ENCODE data around the gene TXN.
"Not testable (repeated sequence)": the region's sequence is repeated elsewhere in the genome, so short reads cannot be mapped to it uniquely, and the experiment has no call there.

The TXN gene

GRCh38 chr9:110213413-110214044 is 42.8 kb downstream of the TXN start:
- DNase-seq (ENCODE audit: low read depth, low spot score): no peak

DNA sequence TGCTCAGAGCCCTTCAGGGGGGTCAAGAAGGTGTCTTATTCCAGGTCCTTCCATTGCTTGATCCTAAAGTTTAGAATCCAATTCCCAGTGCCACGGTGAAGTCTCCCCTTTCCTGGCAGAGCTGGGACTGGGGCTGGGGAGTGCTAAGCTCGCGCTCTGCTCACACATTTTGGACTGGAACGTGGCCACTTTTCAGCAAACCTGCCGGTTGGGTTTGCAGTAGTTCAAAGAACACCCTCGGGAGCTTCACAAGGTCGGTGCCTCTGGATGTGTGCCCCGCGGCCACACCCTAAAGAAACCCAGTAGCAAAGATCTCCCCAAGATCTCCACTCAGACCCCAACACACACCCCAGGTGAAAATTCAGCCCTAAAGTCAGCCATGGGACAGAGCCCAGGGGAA is 48.3 kb downstream of the TXN start, which contains the start of gene C9orf152:
Gene C9orf152, minus strand, starts transcription at position 129 of the 400 bp plus-strand sequence. CDS start 580 bp downstream, outside the sequence.
- no peak for DNase-seq (ENCODE audit: low read depth, low spot score)

DNA sequence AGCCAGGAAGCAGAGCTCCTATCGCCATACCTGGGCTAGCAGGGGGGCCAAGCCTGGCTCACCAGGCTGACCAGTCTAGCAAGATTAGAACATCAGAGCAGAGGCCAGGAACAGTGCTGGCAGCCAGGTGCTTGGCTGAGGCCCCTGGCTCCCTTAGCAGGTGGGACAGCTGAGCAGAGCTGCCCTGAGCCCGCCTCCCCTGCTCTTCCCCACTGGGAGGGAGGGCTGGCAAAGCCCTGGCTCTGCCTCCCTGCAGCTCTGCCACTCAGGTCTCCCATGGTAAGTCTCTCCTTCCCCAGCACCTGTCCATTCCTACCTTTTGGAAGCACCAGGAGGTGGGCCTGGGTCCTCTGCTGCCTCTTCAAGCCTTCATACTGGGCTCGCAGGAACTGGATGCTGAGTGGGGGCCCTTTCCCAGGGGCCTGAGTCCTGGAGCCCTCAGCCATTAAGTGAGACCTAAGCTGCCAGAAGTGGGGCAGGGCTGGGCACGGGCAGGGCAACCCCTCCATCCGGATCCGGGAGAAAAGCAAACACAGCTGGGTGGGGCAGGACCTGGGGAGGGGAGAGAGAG is 49.2 kb downstream of the TXN start:
- no peak for DNase-seq (ENCODE audit: low read depth, low spot score)

DNA sequence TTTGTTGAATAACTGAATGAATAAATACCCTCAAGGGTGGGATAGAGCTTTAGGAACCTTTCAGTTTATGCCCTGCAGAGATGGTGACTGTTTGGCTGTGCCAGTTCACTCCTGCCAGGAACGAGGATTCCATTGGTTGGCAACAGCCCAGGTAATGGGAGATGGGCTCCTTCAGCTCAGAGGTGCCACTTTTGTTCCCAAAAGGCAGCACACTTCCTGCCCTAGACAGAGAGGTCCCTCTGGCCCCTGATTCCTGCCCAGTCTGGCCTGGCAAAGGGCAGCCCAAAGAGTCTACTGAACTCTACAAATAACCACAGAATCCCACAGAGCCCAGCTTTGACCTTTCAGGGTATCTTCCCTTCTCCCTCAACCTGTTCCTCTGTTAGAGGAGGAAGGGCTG is 49.9 kb downstream of the TXN start:
- no peak for DNase-seq (ENCODE audit: low read depth, low spot score)

DNA sequence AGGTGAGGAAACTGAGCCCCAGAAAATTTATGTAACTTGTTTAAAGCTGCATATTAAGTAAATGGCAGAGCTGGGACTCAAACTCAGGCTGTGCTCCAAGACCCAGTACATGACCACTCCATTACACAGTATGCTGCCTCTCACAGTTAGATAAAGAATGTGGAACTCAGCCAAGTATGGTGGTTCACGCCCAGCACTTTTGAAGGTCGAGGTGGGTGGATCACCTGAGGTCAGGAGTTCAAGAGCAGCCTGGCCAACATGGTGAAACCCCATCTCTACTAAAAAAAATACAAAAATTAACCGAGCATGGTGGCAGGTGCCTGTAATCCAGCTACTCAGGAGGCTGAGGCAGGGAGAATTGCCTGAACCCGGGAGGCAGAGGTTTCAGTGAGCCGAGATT is 50.7 kb downstream of the TXN start:
- DNase-seq (ENCODE audit: low read depth, low spot score): not testable (repeated sequence)

DNA sequence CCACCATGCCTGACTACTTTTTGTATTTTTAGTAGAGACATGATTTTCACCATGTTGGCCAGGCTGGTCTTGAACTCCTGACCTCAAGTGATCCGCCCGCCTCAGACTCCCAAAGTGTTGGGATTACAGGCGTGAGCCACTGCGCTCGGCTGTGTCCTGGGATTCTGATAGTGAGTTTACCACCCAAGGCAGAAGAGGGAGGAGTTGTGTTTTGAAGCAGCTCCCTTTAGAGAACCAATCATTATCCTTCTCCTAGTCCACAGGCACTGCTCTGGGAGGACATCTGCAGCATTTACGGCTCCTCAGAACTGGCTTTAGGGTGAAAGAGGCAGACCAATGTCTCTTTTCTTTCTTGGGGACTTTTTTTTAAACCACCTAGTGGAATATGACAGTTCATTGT is 54.1 kb downstream of the TXN start:
- DNase-seq (ENCODE audit: low read depth, low spot score): no peak

GRCh38 chr9:110199643-110200042 is 56.7 kb downstream of the TXN start:
- DNase-seq (ENCODE audit: low read depth, low spot score): no peak

DNA sequence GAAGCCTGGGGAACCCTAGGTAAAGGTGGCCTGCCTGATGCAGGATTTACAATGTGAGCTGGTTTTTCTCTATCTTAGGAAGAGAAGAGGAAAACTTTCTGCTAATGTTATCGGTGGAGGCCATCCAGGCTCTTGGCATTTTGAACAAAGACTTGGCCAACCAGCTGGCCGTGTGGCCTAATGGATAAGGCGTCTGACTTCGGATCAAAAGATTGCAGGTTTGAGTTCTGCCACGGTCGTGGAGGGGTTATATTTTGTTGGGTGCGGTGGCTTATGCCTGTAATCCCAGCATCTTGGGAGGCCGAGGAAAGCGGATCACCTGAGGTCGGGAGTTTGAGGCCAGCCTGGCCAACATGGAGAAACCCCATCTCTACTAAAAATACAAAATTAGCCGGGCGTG is 58.0 kb downstream of the TXN start:
- DNase-seq (ENCODE audit: low read depth, low spot score): no peak

DNA sequence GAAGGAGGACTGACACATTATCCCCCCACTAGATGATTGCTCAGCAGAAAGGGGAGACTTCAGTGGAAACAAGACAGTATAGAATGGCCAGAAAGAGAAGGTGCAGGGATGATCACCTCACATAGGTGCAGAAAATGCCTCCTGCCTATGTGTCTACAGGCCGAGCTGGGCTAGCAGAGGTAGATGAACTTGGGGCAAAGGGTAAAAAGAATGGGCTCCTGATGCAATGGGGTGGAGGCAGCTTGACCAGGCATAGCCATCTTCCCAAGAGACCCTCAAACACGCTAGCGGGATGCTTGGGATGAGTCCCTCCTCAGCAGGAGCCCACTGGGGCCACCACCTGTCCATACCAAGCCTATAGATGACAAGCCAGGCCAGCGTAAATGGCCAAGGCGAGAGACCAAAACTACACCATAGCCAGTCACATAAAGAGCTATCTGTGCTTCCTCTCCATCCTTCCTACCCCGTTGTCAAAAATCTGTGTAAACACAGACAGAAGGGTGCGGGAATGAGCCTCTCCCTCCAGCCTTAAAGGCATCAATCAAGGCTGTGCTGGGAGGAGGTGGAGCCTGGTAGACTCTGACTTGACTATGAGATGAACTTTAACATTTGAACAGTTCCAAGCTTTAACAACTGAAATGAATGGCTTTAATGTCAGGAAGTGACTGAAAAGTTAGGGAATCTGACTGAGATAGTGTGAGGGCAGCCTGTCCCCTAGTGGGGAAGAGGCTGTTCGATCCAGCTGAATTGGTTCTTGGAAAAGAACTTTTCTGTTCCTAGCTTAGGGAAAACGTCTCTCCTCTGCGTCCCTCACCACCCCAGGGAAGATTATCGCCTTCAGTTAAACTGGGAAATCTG is 58.7 kb downstream of the TXN start:
- no peak for DNase-seq (ENCODE audit: low read depth, low spot score)

DNA sequence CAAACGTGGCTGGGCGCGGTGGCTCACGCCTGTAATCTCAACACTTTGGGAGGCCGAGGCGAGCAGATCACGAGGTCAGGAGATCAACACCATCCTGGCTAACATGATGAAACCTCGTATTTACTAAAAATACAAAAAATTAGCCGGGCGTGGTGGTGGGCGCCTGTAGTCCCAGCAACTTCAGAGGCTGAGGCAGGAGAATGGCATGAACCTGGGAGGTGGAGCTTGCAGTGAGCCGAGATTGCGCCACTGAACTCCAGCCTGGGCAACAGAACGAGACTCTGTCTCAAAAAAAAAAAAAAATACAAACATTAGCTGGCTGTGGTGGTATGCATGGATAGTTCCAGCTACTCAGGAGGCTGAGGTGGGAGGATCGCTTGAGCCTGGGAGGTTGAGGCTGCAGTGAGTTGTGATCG is 60.2 kb downstream of the TXN start:
- DNase-seq (ENCODE audit: low read depth, low spot score): not testable (repeated sequence)

Data from activated CD4-positive, CD25-positive, alpha-beta regulatory T cell treated with anti-CD3 and anti-CD28 coated beads, Interleukin-2, amount 50 U/mL, for 16 hours (primary cell).